Measurements from ENCODE around the gene SPG7.

SPG7 gene

GRCh38 chr16:89485701-89486246 lies 22.4 kb upstream of the SPG7 start:
- DNase-seq: no peak

DNA sequence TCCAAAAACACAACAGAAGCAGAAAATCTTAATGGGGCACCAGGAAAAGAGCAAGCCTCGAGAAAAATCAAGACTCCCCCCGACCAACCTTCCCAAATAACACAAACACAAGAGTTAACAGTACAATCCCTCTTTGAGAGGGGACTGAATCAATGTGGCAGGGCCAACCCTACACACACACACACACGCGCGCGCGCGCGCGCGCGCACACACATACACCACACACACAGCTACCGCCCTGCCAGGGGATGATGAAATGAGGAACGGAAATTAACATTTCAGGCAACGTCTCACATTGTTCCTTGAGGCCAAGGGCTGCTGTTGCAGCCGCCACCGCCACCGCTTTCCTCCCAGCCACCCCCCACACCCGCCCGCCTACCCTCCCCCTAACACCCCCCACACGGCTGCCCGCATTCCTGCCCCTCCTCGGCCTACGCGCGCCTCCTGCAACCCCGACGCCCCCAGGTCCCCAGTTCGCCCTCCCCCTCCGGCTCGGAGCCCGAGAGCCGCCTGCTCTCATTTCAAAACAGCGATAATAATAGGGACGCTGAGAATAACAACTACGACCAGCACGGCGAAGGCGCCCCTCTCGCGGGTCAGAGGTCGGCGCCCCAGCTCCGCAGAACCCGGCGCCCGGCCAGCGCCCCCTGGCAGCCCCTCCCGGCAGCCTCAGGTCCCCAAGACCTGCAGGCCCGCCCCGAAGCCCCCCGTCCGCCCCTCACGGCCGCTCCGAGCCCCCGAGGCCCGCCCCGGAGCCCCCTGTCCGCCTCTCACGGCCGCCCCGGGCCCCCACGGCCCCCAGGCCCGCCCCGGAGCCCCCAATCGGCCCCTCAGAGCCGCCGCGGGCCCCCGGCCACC lies 18.9 kb upstream of the SPG7 start:
- peak; percentile 93 for DNase-seq

DNA sequence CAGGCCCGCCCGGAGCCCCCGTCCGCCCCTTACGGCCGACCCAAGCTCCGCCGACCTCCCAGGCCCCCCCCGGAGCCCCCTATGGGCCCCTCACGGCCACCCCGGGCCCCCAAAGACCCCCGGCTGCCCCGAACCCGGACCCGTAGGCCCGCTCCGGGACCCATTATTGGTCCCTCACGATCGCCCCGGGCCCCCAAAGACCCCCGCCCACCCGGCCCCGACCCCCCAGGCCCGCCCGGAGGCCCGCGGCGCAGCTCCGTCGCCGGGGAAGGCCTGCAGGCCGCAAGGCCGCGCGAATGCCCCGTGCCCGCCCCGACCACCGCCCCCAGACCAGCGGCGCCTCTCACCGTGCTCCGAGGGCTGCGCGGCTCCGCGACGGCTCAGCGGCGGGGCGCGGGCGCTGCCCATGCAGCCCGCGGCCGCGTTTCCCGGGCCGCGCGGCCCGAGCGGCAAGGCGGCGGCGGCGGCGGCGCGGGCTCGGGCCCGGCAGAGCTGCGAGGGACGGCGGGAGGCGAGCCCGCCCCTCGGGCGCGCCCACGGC lies 18.2 kb upstream of the SPG7 start:
- DNase-seq: no peak

DNA sequence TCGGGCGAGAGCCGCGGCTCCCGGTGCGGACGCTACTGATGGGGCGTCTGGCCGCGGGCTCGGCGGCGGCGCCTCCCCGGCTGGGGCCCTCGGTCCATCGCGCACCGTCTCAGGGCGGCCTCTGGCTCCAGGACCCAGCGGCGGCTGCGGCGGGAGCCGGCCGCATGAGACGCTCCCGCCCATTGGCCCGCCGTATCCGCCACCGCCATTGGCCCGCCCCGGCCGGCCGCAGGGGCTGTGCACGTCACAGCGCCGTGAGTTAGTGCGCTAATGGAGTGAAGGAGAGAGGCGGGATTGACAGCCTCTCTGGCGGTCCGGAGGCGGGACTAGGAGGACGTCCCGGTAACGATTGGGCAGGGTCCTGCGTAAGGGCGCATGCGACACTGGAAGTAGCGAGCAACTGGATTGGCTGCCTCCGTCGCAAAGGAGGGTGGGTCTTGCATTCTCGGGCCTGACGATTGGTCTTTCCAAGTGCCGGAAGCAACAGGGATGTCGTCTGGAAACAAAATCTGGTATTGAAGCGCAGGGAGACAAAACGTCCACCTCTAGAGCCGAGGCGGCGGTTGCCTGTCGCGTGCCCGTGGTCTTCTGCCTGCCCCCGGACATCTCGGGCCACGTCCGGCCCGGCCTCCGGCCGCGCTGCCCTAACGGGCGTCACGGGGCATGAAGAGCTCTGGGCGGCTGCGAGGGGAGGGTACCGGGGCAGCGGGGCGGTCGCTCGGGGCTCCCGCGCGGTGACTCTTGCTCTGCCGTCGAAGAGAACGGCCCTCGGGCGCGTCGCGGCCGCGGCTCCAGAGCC lies 17.6 kb upstream of the SPG7 start, which contains the start of gene ANKRD11:
Gene ANKRD11 (minus strand): TSS at position 123 of the 799 bp plus-strand sequence. CDS start 173,542 bp downstream, outside the sequence.
- peak; percentile 99 to 100 for DNase-seq

GRCh38 chr16:89491238-89491869 lies 16.8 kb upstream of the SPG7 start:
- DNase-seq: peak; percentile 26 to 33

DNA sequence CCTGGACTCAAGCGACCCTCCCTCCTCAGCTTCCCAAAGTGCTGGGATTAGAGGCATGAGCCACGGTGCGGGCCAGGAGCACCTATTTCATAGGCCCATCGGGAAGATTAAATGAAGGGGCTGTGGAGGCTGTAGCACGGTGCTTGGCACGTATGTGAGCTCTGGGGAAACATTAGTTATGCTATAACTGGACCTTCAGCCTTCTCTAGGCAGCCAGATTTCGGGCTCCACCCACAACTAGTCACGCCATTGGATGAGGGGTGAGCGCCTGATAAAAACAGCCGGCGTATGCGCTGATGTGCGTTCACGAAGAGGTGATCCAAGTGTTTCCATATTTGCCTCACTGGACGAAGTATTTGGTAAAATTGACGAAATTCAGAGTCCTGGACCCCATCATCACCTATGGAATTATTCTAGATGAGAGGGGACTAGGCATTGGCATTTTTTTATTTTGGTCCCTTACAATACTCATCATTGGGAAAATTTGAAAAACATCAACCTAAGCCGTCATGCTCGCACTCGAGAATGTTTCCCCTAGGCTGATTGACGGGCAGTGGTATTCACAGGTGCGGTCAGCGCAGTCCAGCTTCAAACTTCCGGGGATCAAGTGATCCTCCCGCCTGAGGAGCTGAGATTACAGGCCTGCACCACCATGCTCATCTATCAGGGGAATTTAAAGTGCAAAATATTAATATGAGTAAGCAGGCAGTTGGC lies 16.1 kb upstream of the SPG7 start:
- DNase-seq: no peak

DNA sequence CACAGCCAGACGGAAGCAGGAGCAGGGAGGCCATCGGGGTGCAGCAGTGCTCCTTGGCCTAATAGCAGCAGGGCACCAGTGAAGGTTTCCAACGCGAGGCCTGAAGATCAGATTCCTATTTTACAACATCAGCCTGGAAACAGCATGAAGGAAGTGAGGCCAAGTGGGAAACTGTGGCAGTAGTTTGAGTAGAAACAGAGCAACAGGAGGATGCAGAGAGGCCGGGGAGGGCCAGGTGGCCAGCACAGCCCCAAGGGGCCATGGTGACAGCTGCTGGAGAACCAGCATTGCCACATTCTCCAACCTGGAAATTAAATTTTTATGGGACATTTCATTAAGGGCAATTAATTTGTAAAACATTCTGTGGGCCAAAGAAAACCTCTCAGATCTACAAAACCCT lies 14.4 kb upstream of the SPG7 start:
- DNase-seq: no peak

DNA sequence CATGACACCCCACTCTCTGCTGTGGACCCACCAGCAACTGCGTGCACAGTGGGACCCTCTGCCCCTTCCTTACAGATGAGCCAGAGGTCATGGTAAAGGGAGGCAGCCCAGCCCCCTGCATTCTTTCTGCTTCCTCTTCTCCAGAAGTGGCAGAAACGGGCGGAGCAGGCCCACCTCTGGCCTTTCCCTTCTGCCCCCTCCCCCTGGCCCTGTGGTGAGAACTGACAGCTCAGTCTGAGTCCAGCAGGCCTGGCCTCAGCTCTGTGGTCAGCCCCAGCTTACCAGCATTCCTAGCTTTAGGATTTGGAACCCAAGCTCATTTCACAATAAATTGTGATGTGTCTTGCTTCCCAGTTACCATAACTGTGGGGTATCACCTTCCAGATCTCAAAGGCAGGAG lies 13.1 kb upstream of the SPG7 start:
- DNase-seq: no peak

DNA sequence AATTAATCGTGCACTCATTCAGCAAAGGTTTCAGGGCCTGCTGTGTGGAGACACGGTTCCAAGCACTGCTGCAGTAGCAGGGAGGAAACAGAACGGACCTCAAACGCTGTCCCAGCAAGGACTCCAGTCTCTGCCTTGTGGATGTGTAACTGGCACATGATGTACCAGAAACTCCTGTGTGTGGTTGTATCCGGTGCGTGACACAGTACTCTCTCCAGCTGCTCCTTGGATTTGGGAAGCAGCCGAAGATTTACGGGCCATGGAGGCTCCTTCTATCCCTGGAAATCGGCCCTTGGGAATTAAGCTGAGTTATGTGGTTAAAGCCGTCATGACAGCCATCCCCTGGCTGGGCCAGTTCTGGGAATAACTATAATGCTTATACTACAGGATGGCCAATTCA lies 9.4 kb upstream of the SPG7 start:
- DNase-seq: no peak

DNA sequence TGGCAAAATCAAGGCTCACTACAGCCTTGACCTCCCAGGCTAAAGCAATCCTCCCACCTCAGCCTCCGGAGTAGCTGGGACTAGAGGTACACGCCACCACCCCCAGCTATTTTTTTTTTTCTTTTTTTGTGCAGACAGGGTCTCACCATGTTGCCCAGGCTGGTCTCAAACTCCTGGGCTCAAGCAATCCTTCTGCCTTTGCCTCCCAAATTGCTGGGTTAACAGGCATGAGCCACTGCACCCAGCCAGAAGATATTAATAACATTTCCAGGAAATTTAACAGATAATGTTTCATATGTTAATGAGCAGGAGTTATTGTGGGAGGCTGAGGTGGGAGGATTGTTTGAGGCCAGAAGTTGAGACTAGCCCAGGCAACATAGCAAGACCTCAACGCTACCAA lies 8.4 kb upstream of the SPG7 start:
- no peak for DNase-seq

DNA sequence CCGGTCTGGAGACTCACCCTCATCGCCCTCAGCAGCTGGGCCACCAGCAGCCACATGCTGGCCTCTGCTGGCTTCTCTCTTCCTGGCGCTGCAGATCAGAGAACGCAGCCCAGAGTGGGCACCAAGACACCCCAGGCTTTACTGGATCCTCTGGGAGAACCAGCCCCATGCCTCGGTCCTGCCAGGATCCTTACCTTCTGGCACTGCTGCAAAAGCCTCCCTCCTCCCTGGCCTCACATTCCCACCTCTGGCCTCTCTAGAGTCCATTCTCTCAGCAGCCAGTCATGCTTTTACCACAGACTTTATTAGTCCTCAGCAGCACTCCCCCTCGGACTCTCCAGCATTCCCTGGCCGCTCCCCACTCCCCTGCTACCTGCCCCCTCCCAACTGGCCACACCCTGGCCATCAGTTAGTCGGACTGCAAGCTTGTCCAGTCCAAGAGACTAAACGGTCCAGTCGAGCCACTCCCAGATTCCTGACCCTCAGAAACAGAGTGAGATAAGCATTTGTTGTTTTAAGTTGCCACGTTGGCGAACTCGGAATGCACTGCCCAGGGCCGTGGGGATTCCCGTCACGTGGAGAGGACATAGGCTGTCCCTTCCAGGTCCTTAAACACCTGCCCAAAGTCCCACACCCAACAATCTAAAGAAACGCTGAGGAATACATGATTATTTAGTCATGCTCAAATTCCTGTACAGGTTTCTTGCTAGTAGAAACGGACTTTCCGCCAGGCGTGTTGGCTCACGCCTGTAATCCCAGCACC lies 5.9 kb upstream of the SPG7 start:
- no peak for DNase-seq

- no peak for DNase-seq
Observed at GRCh38 chr16:89504091-89504490, 4.1 kb upstream of the SPG7 start.

- peak; percentile 91 to 93 for DNase-seq
Observed at GRCh38 chr16:89505204-89506112, 2.7 kb upstream of the SPG7 start.

- DNase-seq: no peak
Observed at GRCh38 chr16:89506113-89506504, 2.1 kb upstream of the SPG7 start.

DNA sequence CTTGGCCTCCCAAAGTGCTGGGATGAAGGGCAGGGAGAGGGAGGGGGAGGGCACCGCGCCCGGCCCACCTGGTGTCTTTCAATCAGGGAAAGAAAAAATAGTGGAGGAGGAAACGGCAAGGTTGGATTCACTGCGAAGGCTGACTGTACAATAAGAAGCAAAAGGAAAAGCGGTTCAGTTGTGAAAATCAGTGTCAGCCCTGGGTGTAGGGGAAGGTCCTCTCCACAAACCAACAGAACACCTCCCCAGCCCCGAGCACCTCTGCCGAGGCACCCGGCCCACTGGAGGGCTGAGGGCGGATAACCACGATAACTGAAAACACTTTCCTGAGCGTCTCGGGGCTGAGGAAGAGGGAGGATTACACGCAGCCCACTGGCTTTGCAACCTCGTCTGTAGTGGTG lies 1.4 kb upstream of the SPG7 start:
- DNase-seq: peak; percentile 18 to 49

DNA sequence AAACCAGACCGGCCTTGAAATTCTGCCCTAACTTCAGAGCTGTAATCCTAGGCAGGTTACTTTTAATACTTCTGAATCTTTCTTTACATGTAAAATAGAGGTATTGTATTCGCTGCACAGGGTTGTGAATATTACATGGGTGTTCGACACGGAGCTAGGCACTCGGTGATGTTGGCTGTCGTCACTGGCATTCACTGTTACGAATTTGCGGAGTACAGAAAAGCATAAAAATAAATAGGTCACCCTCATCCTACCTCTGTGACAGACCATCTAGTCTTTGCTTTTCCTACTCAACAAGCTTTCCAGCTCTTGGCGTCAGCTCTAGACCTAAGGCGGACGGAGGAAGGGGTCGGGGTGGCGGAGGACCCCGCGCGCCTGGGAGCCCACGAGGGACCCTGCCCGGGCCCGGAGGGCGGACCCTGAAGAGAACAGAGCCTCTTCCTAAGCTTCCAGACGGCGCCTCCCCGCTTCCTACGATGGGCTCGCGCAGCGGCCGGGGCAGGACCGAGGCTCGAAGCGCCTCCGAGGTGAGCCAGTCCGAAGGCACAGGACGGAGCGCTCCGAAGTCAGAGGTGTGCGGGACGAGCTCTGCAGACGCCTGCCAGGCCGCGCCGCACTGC lies 879 bp upstream of the SPG7 start:
- peak in 1 of 2 donors; percentile 26 for DNase-seq

- DNase-seq: no peak
Observed at GRCh38 chr16:89510526-89510925, 2.3 kb downstream of the SPG7 start.

- DNase-seq: no peak
Observed at GRCh38 chr16:89511374-89511773, 3.2 kb downstream of the SPG7 start.

GRCh38 chr16:89512453-89512852 lies 4.2 kb downstream of the SPG7 start:
- DNase-seq: no peak

- DNase-seq: no peak
Observed at GRCh38 chr16:89517128-89517527, 8.9 kb downstream of the SPG7 start.

Data from CD4-positive, alpha-beta T cell treated with Interleukin-4 for 1 hour (primary cell).